ENCODE results near the gene SIGLEC11.

DNA sequence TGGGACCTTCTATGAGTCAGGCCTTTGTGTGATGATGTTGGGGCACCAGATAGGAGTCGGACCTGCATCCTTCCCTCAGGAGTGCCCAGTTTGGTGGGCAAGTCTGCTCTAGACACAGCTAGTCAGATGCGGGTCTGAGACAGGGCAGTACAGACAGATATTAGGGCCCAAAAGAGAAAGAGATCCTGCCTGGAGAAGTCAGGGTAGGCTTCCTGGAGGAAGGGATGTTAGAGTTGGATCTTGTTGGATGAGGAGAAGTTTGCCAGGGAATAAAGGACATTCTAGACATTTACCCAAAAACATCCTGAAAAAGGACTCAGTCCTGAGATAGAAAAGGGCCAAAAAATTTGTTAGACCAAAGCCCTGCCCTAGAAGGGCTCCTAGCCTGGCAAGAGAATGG is 47.0 kb upstream of the SIGLEC11 start:
- TF ChIP-seq CTCF (IDR thresholded peaks at IDR 0.05; ENCODE audit: low read length) (no peak), EZH2 (IDR thresholded peaks at IDR 0.05; ENCODE audit: borderline replicate concordance, low read length) (no peak)

All from OCI-LY1 (cell line).